ENCODE measurements around the gene PHLDB2.

The PHLDB2 gene

DNA sequence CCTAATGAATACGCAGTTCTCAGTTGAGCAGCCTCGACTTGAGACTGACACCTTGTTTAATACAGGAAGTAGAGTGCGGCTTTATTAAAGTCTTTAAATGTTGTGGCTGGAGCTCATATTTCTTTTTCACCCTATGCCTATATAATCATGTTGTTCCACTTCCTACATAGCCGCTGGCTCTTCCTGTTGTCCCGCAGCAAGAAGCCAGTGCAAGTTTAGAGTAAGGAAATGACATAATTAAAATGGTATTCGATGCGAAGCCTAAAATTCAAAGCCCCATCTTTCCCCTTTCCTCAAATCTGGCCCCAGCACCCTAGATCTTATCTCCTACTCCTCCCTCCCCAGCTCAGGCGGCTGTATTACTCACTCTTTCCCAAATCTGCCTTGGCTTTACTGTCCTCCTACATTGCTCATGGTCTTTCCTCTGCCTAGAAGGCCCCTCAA is 7.5 kb upstream of the PHLDB2 start:
- no peak for DNase-seq (ENCODE audit: low read depth)

DNA sequence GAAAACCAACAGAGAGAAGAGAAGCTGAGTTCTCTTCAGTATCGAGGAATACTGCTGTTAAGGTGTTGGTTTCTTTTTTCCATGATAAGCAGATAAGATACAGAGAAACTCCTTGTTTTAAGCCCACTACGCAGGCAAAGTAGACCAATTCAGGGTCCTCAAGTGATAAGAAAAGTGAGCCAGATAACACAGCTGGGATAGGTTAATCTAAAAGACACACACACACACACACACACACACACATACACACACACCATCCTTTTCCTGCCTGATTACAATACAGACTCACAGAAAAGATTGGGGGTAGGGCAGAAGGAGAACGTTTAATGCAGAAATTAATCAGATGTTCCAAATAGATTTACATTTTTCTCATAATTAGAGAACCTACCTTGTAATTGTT is 6.5 kb upstream of the PHLDB2 start:
- DNase-seq (ENCODE audit: low read depth) = no peak

DNA sequence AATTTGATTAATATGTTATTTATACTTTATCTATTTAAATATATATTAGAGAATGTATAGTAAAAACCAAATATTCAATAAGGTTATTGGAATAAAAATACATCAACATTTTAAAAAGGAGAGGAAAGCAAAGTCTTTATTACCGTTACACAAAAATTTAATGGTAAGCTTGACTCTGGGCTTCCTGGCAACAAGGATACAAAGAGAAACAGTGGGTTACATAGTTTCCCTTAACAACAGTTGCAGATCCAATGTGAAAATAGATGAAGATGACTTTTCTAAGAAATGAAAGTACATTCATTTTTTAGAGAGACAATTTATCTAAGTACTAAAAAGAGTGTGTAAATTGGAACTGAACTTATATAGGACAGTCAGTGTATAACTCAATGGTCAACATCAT is 6.0 kb upstream of the PHLDB2 start:
- no peak for DNase-seq (ENCODE audit: low read depth)

GRCh38 chr3:111854990-111855389 is 4.1 kb upstream of the PHLDB2 start:
- no peak for DNase-seq (ENCODE audit: low read depth)

DNA sequence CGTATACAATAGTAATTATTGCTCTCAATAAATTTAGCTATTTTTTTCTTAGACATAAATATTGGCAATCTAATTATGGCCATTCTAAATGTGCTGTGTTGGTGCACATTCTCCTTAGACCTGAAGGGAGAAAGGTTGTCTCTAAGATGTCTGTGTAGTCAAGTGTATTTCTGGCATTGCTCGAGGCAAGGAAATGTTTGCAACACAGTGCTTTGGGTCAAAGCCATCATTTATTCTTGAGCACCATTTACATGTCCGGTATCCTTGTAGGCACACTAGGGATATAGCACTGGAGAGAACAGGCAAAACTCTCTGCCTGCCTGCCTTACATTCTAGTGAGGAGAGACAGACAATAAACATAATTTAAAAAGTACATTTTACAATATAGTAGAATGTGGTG is 2.6 kb upstream of the PHLDB2 start:
- DNase-seq (ENCODE audit: low read depth) = no peak

DNA sequence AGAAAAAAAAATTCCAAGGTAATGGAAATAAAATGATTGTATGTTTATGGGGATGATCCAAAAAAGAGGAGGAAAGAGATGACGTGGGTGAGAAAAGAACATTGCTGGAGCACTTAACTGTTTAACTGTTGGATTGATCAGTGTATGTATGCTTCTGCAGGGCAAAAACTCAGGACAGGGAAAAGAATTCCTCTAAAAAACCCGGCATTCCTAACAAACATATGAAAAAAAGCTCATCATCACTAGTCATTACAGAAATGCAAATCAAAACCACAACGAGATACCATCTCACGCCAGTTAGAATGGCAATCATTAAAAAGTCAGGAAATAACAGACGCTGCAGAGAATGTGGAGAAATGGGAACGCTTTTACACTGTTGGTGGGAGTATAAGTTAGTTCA is 1.6 kb upstream of the PHLDB2 start:
- no peak for DNase-seq (ENCODE audit: low read depth)

- no peak for DNase-seq (ENCODE audit: low read depth)
Observed at GRCh38 chr3:111858642-111859041, 423 bp upstream of the PHLDB2 start.

DNA sequence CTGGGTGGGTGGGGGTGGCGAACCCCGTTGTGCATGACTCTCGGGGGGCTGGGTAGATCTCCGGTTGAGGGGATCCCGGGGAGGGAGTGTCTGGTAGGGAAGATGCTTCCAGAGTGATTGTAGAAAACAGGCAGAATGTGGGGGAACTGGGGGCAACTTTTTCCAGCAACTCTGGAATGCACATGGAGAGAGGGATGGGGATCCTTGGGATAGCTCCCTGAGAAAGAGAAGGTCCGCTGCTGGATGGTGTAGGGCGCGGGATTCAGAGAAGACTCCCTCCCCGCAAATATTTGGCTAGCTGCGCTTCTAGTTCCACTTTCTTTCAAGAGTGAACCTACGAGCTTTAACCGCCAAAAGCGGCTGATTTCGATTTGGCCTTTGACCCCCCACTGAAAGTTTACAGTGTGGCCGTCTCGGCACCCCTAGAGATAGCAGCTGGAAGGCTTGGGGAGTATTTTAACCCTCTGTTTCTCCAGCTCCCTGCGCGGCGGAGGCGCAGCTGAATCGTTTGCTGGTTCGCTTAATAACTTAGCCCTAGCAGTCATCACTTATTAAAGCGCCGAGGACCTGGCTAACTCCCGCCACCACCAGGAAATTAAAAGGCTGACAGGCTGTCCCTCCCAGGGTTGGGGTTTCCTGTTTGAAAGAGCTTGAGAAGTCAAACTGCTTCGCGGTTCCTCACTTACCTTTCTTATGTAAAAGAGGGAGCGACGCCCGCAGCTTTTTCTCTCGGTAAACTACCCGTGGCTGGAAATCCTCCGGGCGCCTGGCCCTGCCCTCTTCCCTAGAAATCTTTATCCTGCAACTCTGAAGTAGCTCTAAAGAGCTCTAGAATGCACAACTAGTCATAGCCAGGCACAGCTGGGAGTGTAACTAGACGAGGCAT is 1.2 kb downstream of the PHLDB2 start:
- no peak for DNase-seq (ENCODE audit: low read depth)

GRCh38 chr3:111861391-111861790 is 2.3 kb downstream of the PHLDB2 start:
- no peak for DNase-seq (ENCODE audit: low read depth)

GRCh38 chr3:111862415-111862814 is 3.4 kb downstream of the PHLDB2 start:
- no peak for DNase-seq (ENCODE audit: low read depth)

- no peak for DNase-seq (ENCODE audit: low read depth)
Observed at GRCh38 chr3:111862974-111863373, 3.9 kb downstream of the PHLDB2 start.

DNA sequence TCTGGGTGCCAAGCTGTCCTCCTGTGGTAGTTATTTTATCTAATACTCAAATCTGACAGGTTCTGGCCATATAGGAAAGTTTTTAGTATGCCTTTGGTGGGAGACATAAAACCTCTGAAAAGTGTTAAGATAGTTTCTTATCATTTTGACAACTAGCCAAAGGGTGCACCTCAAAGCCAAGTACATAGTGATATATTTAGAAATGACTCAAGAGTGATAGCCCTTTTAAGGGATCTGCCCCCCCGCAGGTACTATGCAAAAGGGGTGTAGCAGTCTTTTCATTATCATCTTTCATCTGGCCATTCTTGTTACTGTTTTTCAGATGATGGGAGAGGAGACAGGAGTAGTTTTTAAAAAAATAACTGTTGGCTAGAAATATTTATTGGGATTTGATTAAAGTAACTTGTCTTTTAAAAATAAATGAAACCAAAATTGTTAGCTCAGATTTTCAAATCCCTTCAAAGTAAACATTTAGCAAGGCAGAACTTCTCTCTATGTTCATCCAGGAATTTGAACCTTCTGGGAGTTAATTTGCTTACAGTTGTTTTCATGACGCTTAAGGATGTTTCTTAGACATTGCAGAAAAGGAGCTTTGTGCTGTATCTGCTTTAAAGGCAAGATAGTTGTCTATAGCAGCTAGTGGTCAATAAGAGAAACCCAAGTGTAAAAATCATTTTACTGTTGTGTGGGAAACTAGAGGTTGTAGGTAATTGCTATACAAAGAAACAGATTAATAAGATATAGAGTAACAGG is 5.1 kb downstream of the PHLDB2 start:
- DNase-seq (ENCODE audit: low read depth) = no peak

DNA sequence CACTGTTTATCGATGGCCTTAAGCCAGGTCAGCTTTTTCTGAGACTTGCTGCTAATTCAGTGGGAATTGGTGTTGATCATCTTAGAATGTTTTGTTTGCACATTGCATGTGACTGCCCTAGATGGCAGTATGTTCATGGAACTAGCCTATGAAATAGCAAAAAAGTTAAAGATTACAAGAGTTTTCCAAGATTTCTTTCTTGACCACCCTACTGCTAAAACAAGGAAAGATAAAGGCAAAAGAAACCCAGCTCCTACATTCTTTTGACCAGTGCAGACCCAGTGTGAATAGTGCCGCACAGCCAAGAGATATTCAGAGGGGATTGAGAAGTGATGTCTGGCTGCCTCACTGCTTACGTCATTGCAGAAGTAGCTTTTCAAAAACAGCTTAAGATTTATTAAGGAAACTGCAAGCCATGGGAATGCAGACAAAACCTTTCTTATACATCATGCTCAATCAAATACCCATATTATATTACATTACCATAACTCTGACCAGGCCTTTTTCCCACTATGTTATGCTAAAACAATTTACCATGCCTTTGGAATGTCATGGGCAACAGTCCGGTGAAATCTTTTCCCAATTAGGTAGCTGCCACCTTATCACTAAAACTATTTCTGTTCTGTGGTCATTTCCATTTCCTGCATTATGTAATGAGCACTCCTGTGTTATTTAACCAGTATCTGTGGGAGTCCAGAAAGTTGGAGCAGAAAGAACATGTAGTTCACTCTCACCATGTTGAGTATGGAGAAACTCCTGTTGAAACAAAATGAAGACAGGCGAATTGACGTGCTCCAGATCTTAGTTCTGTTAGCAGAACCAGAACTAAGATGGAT is 6.0 kb downstream of the PHLDB2 start:
- no peak for DNase-seq (ENCODE audit: low read depth)

GRCh38 chr3:111867889-111868426 is 8.9 kb downstream of the PHLDB2 start:
- DNase-seq (ENCODE audit: low read depth) = no peak

GRCh38 chr3:111870620-111871019 is 11.6 kb downstream of the PHLDB2 start:
- DNase-seq (ENCODE audit: low read depth) = no peak

GRCh38 chr3:111871809-111872623 is 13.0 kb downstream of the PHLDB2 start:
- no peak for DNase-seq (ENCODE audit: low read depth)

DNA sequence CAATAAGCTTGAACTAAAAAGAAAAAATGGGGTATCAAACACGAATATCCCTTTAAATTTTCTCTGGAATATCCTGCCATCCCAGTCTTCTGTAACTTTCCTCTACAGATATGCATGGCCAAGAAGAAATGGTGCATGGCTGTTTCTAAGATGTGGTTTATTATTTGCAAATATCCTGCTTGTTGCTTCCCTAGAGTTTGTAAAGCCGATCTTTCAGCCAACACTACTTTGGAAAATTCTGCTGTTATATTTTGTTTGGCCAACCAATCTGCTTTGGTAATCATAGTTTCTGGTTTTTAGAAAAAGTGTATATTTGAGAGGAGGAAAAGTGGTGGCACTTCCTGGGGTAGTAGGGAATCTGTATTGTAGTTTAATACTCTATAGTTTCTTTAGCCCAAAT is 13.9 kb downstream of the PHLDB2 start:
- DNase-seq (ENCODE audit: low read depth) = no peak

GRCh38 chr3:111874177-111874820 is 15.2 kb downstream of the PHLDB2 start:
- DNase-seq (ENCODE audit: low read depth) = no peak

GRCh38 chr3:111881480-111881879 is 22.4 kb downstream of the PHLDB2 start:
- DNase-seq (ENCODE audit: low read depth) = no peak

- no peak for DNase-seq (ENCODE audit: low read depth)
Observed at GRCh38 chr3:111882194-111882593, 23.1 kb downstream of the PHLDB2 start.

DNA sequence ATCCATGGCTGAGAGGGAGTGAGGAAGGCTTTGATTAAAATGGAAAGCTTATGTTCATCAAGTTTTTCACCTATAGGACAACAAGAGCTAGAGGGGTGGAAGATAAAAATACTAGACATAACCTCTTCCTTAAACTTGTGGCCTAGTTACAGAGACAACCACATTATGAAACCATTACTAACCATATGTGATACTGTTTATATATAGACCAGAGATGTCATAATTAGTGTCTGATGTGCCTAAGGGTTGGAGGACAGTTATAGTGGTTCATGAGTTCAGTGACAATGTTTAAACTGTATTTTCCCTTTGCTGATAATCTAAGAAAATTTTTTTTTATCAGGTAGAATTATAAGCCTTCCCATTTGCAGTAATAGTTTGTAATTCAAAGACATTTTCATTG is 23.7 kb downstream of the PHLDB2 start:
- DNase-seq (ENCODE audit: low read depth) = no peak
